Brain microvascular endothelial cell (primary cell): ENCODE data around the gene POU5F1.
"Not testable (repeated sequence)": the region's sequence is repeated elsewhere in the genome, so short reads cannot be mapped to it uniquely, and the experiment has no call there.

Source experiments
- DNase-seq: peaks from one replicate; pipeline ENCODE4 v3.0.0-alpha.2; 2020
- H3K27ac ChIP-seq: fragments of 250-450 bp; sonication (Bioruptor Pico); 2 replicates; pipeline ENCODE4 v1.5.1; 2020; ENCODE audit warnings: mild to moderate bottlenecking, moderate library complexity
- H3K27me3 ChIP-seq: fragments of 250-450 bp; sonication (Bioruptor Pico); replicated peaks from 2 replicates; pipeline ENCODE4 v1.5.1; 2020; ENCODE audit warnings: mild to moderate bottlenecking
- H3K36me3 ChIP-seq: fragments of 250-450 bp; sonication (Bioruptor Pico); replicated peaks from 2 replicates; pipeline ENCODE4 v1.5.1; 2020; ENCODE audit warnings: mild to moderate bottlenecking
- H3K4me3 ChIP-seq: 2 replicates; pipeline ENCODE4 v1.5.1; 2011; ENCODE audit warnings: low read depth, mild to moderate bottlenecking, control low read depth, low read length, moderate library complexity
- CTCF ChIP-seq: IDR thresholded peaks from 2 replicates; pipeline ENCODE4 v1.5.1; 2011; ENCODE audit warnings: low read depth, mild to moderate bottlenecking, moderate library complexity, low read length, control low read depth, inconsistent platforms; ENCODE audit errors: missing control alignments
- in situ Hi-C: cut with HindIII; loops from 2 replicates; pipeline ENCODE4 v1.10.0; 2017; ENCODE audit warnings: low sequenced_read_pairs, low pct_ligation_motif_present

POU5F1 gene

GRCh38 chr6:31193206-31193605 is 22.7 kb upstream of the POU5F1 start:
- H3K27me3 ChIP-seq = no peaks in the 10 kb centered on the region
- no peak for TF ChIP-seq CTCF
- DNase-seq = no peak
- no peaks in the 10 kb centered on the region for H3K36me3 ChIP-seq
- H3K4me3 ChIP-seq = no peak overlapping the region
- in situ Hi-C loops = no loop called here
- H3K27ac ChIP-seq = no peak overlapping the region

GRCh38 chr6:31192431-31193105 is 22.1 kb upstream of the POU5F1 start:
- H3K36me3 ChIP-seq, H3K27ac ChIP-seq, H3K27me3 ChIP-seq, in situ Hi-C loops, H3K4me3 ChIP-seq: not testable (repeated sequence)
- TF ChIP-seq CTCF = peak; percentile 75
- DNase-seq = peak; percentile 67

GRCh38 chr6:31190488-31190887 is 20.0 kb upstream of the POU5F1 start:
- in situ Hi-C loops = no loop called here
- Histone ChIP-seq H3K36me3 (no peaks in the 10 kb centered on the region), H3K4me3 (no peak overlapping the region), H3K27me3 (no peaks in the 10 kb centered on the region), H3K27ac (no peak overlapping the region)
- TF ChIP-seq CTCF = no peak
- DNase-seq = no peak

GRCh38 chr6:31189223-31189622 is 18.7 kb upstream of the POU5F1 start:
- H3K4me3 ChIP-seq, in situ Hi-C loops, H3K27me3 ChIP-seq, H3K36me3 ChIP-seq, DNase-seq, H3K27ac ChIP-seq: not testable (repeated sequence)

- in situ Hi-C loops = no loop called here
- no peak overlapping the region for H3K4me3 ChIP-seq
- H3K27me3 ChIP-seq = no peaks in the 10 kb centered on the region
- TF ChIP-seq CTCF = no peak
- H3K36me3 ChIP-seq = no peaks in the 10 kb centered on the region
- no peak for DNase-seq
- no peak overlapping the region for H3K27ac ChIP-seq
These were observed 17.3 kb upstream of the POU5F1 start for GRCh38 chr6:31187780-31188194.

GRCh38 chr6:31186052-31186734 is 15.7 kb upstream of the POU5F1 start:
- Histone ChIP-seq H3K27ac (no peak overlapping the region), H3K36me3 (no peaks in the 10 kb centered on the region), H3K27me3 (no peaks in the 10 kb centered on the region), H3K4me3 (no peak overlapping the region)
- no peak for DNase-seq
- TF ChIP-seq CTCF = no peak
- in situ Hi-C loops = no loop called here

GRCh38 chr6:31185695-31186051 is 15.2 kb upstream of the POU5F1 start:
- DNase-seq, in situ Hi-C loops, H3K27ac ChIP-seq, H3K27me3 ChIP-seq, H3K4me3 ChIP-seq, H3K36me3 ChIP-seq: not testable (repeated sequence)

- H3K36me3 ChIP-seq, DNase-seq, H3K4me3 ChIP-seq, H3K27ac ChIP-seq, H3K27me3 ChIP-seq, in situ Hi-C loops: not testable (repeated sequence)
These were observed 13.4 kb upstream of the POU5F1 start for GRCh38 chr6:31183859-31184258.

- H3K27ac ChIP-seq, H3K36me3 ChIP-seq, H3K4me3 ChIP-seq, DNase-seq, H3K27me3 ChIP-seq, in situ Hi-C loops: not testable (repeated sequence)
These were observed 12.8 kb upstream of the POU5F1 start for GRCh38 chr6:31183287-31183686.
